Uterus (tissue), 2 donors: Measurements from ENCODE around the gene MTG2.

Experiments
- CTCF ChIP-seq, 4 experiments: fragments of 200-600 bp in 2 of 4; fragments of 450-650 bp in 2 of 4; sonication (generic) in 2 of 4; IDR thresholded peaks; one replicate each; pipeline ENCODE4 v1.5.1; 2016 to 2019; ENCODE audit warnings: antibody characterized with exemption in 4 of 4, mild to moderate bottlenecking in 2 of 4, moderate library complexity in 1 of 4
- POLR2A ChIP-seq, 2 donors: fragments of 450-650 bp; IDR thresholded peaks; one replicate each; pipeline ENCODE4 v1.6.1; 2016; ENCODE audit warnings: antibody characterized with exemption in 2 of 2, mild to moderate bottlenecking in 1 of 2, moderate library complexity in 1 of 2

- TF ChIP-seq POLR2A (IDR thresholded peaks at IDR 0.05), result no peak
- no peak for TF ChIP-seq CTCF (IDR thresholded peaks at IDR 0.05)
Observed at GRCh38 chr20:62148908-62149314, 33.9 kb upstream of the MTG2 start.
